ENCODE measurements around the gene RAB6B. TPM values are rescaled to one million over a fixed set of nuclear protein-coding genes. Genes with fewer than 3 reads are reported as not detected.

Gene RAB6B
- total and polyA plus RNA-seq, 2 experiments from 2014 or later = 2.6 to 9.1 TPM

GRCh38 chr3:133890972-133891644, 4.6 kb downstream of the RAB6B start:
- Histone ChIP-seq H2AFZ (no peak overlapping the region), H3K36me3 (replicated peaks; ENCODE audit: insufficient read depth, low read depth) (no peaks in the 10 kb centered on the region), H3K27ac (no peak overlapping the region), H3K9me2 (replicated peaks; ENCODE audit: insufficient read depth) (no peaks in the 10 kb centered on the region), H3K79me2 (no peaks in the 10 kb centered on the region), H3K4me2 (no peak overlapping the region), H4K20me1 (ENCODE audit: insufficient read depth, poor library complexity, severe bottlenecking) (no peaks in the 10 kb centered on the region), H3K4me1 (ENCODE audit: insufficient read depth) (no peaks in the 10 kb centered on the region), H3K9me3 (ENCODE audit: low read depth) (no peaks in the 10 kb centered on the region), H3K4me3 (no peak overlapping the region), H3K27me3 (peaks cover 2% of the 10 kb centered on the region)
- no peak for TF ChIP-seq EZH2 (IDR thresholded peaks at IDR 0.05; ENCODE audit: borderline replicate concordance)
- no peak for TF ChIP-seq EZH2phosphoT487 (IDR thresholded peaks at IDR 0.05; ENCODE audit: low read depth, severe bottlenecking, unreplicated experiment)
- TF ChIP-seq, protein P1, sequence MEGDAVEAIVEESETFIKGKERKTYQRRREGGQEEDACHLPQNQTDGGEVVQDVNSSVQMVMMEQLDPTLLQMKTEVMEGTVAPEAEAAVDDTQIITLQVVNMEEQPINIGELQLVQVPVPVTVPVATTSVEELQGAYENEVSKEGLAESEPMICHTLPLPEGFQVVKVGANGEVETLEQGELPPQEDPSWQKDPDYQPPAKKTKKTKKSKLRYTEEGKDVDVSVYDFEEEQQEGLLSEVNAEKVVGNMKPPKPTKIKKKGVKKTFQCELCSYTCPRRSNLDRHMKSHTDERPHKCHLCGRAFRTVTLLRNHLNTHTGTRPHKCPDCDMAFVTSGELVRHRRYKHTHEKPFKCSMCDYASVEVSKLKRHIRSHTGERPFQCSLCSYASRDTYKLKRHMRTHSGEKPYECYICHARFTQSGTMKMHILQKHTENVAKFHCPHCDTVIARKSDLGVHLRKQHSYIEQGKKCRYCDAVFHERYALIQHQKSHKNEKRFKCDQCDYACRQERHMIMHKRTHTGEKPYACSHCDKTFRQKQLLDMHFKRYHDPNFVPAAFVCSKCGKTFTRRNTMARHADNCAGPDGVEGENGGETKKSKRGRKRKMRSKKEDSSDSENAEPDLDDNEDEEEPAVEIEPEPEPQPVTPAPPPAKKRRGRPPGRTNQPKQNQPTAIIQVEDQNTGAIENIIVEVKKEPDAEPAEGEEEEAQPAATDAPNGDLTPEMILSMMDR (IDR thresholded peaks at IDR 0.05; ENCODE audit: poor library complexity) = no peak
- WGBS (ENCODE audit: low lambda C conversion rate, missing lambda C conversion rate) = 98% methylated on average over 5 of the region's 5 CpGs
- no peak for DNase-seq (ENCODE audit: low spot score)

GRCh38 chr3:133890037-133890436, 5.6 kb downstream of the RAB6B start:
- Histone ChIP-seq H3K9me2 (replicated peaks; ENCODE audit: insufficient read depth) (no peaks in the 10 kb centered on the region), H3K4me3 (no peak overlapping the region), H2AFZ (no peak overlapping the region), H3K79me2 (no peaks in the 10 kb centered on the region), H3K9me3 (ENCODE audit: low read depth) (no peaks in the 10 kb centered on the region), H3K27me3 (no peaks in the 10 kb centered on the region), H3K4me2 (no peak overlapping the region), H3K27ac (no peak overlapping the region), H3K36me3 (replicated peaks; ENCODE audit: insufficient read depth, low read depth) (no peaks in the 10 kb centered on the region), H3K4me1 (ENCODE audit: insufficient read depth) (no peaks in the 10 kb centered on the region), H4K20me1 (ENCODE audit: insufficient read depth, poor library complexity, severe bottlenecking) (no peaks in the 10 kb centered on the region)
- DNase-seq (ENCODE audit: low spot score) = no peak
- no peak for TF ChIP-seq EZH2 (IDR thresholded peaks at IDR 0.05; ENCODE audit: borderline replicate concordance)
- TF ChIP-seq EZH2phosphoT487 (IDR thresholded peaks at IDR 0.05; ENCODE audit: low read depth, severe bottlenecking, unreplicated experiment) = no peak
- 88% methylated on average over 2 of the region's 2 CpGs for WGBS (ENCODE audit: low lambda C conversion rate, missing lambda C conversion rate)

- no peaks in the 10 kb centered on the region for H3K4me1 ChIP-seq (ENCODE audit: insufficient read depth)
- WGBS (ENCODE audit: low lambda C conversion rate, missing lambda C conversion rate) = 89% methylated on average over 9 of the region's 9 CpGs
Observed at GRCh38 chr3:133888726-133889340, 6.8 kb downstream of the RAB6B start.

More at GRCh38 chr3:133888726-133889340, 6.8 kb downstream of the RAB6B start:
- no peaks in the 10 kb centered on the region for H3K79me2 ChIP-seq
- H3K4me3 ChIP-seq = no peak overlapping the region
- no peak overlapping the region for H3K27ac ChIP-seq
- no peak for DNase-seq (ENCODE audit: low spot score)
- H3K36me3 ChIP-seq (replicated peaks; ENCODE audit: insufficient read depth, low read depth) = no peaks in the 10 kb centered on the region
- TF ChIP-seq, protein P1 (IDR thresholded peaks at IDR 0.05; ENCODE audit: poor library complexity) = no peak
- TF ChIP-seq EZH2phosphoT487 (IDR thresholded peaks at IDR 0.05; ENCODE audit: low read depth, severe bottlenecking, unreplicated experiment) = no peak
- TF ChIP-seq EZH2 (IDR thresholded peaks at IDR 0.05; ENCODE audit: borderline replicate concordance) = no peak
- H3K27me3 ChIP-seq = no peaks in the 10 kb centered on the region
- H3K9me2 ChIP-seq (replicated peaks; ENCODE audit: insufficient read depth) = no peaks in the 10 kb centered on the region
- no peak overlapping the region for H2AFZ ChIP-seq
- H3K4me2 ChIP-seq = no peak overlapping the region
- H4K20me1 ChIP-seq (ENCODE audit: insufficient read depth, poor library complexity, severe bottlenecking) = no peaks in the 10 kb centered on the region
- no peaks in the 10 kb centered on the region for H3K9me3 ChIP-seq (ENCODE audit: low read depth)
